ENCODE data around the gene NRP2. TPM values are rescaled to one million over a fixed set of nuclear protein-coding genes. Genes with fewer than 3 reads are reported as not detected.

NRP2 gene
- total RNA-seq, 2 experiments from 2014 or later, result 1.1 to 2.0 TPM

DNA sequence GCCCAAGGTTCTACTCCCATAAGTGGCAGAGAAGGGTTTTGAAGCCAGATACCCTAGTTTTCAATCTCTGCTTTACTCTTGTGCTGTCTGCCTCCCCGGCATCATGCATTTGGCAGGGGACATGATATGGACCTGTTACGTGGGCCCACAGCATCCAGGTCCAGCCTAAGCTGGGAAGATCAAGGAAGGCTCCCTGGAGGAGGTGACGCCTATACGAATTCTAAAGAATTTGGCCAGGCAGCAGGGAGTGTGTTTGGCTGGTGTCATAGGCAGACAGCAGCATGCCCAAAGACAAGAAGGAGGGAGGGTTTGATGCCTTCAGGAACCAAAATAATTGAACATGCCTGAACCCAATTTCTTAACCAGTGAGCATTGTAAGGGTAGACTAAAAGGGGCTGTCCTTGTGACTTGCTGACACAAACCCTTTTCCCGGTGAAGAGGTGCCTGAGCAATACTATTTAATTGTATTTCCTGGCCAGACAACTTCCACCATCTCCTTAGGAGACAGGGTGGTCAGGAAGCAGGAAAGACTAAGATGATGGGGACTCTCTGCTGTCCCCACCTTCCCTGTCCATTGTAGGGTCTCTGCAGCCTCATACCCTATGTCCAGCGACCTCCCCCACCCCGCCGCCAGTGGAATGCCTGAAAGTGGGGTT is 21.3 kb downstream of the NRP2 start:
- H3K36me3 Mint-ChIP-seq, result no peaks in the 10 kb centered on the region
- H3K4me1 Mint-ChIP-seq, result peaks cover 18% of the 10 kb centered on the region

GRCh38 chr2:205704127-205704741 is 21.9 kb downstream of the NRP2 start:
- no peak for DNase-seq
- no peak overlapping the region for H3K4me3 Mint-ChIP-seq
- H3K27me3 Mint-ChIP-seq, result no peaks in the 10 kb centered on the region
- no peaks in the 10 kb centered on the region for H3K9me3 Mint-ChIP-seq
- no peaks in the 10 kb centered on the region for H3K36me3 Mint-ChIP-seq
- H3K4me1 Mint-ChIP-seq, result peaks cover 19% of the 10 kb centered on the region
- H3K27ac Mint-ChIP-seq, result no peak overlapping the region

More for the DNA sequence above, 21.3 kb downstream of the NRP2 start:
- no peak overlapping the region for H3K27ac Mint-ChIP-seq
- H3K4me3 Mint-ChIP-seq, result no peak overlapping the region
- no peak for DNase-seq
- no peaks in the 10 kb centered on the region for H3K9me3 Mint-ChIP-seq
- no peaks in the 10 kb centered on the region for H3K27me3 Mint-ChIP-seq

DNA sequence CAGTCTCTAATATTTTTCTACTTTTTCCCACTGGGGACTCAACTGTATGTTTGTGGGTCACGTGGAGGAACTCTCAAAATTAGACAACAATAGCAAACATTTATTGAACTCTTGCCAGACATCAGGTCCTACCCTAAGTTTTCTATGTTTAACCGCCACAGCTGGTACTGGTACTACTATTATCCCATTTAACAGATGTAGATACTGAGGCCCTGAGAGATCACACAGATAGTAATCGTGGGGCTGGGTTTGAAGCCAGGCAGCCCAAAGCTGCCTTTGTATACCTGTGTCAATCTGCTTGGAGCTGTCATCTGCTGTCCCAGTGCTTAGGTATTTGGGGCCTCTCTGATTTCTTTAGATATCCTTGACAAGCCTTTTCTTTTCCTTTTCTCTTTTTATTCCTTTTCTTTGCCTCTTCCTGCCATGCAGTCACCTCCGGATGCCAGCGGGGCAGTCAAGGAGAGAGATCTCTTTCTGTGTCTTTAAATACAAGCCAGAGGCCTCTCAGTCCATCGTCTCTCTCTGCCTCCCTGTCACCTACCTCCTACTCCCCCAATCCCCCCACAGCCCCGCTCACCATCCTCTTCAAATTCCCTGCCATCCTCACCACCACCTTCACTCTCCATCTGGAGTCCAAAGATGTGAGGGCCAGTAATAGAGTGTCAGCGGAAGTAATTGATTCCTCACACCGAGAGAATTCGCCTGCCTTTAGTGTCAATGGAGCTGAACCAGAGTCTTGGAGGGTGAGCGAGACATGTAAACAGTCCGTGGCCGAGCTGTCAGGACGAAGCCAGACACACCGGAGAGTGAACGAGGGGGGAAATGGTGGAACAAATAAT is 23.4 kb downstream of the NRP2 start:
- H3K27me3 Mint-ChIP-seq, result no peaks in the 10 kb centered on the region
- H3K4me1 Mint-ChIP-seq, result peaks cover 16% of the 10 kb centered on the region
- peak overlapping the region; percentile 32 for H3K27ac Mint-ChIP-seq

GRCh38 chr2:205706769-205707381 is 24.6 kb downstream of the NRP2 start:
- H3K27me3 Mint-ChIP-seq, result no peaks in the 10 kb centered on the region
- peak; percentile 45 for DNase-seq
- H3K4me1 Mint-ChIP-seq, result peaks cover 16% of the 10 kb centered on the region
- H3K9me3 Mint-ChIP-seq, result no peaks in the 10 kb centered on the region
- H3K36me3 Mint-ChIP-seq, result no peaks in the 10 kb centered on the region
- no peak overlapping the region for H3K4me3 Mint-ChIP-seq
- H3K27ac Mint-ChIP-seq, result peak overlapping the region; percentile 93

More for the DNA sequence above, 23.4 kb downstream of the NRP2 start:
- Mint-ChIP-seq H3K36me3 (no peaks in the 10 kb centered on the region), H3K4me3 (no peak overlapping the region), H3K9me3 (no peaks in the 10 kb centered on the region)
- DNase-seq, result no peak

- no peaks in the 10 kb centered on the region for H3K9me3 Mint-ChIP-seq
- peaks cover 16% of the 10 kb centered on the region for H3K4me1 Mint-ChIP-seq
- no peaks in the 10 kb centered on the region for H3K27me3 Mint-ChIP-seq
- DNase-seq, result no peak
- no peaks in the 10 kb centered on the region for H3K36me3 Mint-ChIP-seq
- no peak overlapping the region for H3K4me3 Mint-ChIP-seq
- H3K27ac Mint-ChIP-seq, result no peak overlapping the region
Observed at GRCh38 chr2:205708231-205708631, 25.9 kb downstream of the NRP2 start.

GRCh38 chr2:205709319-205709718 is 27.0 kb downstream of the NRP2 start:
- Mint-ChIP-seq H3K27ac (peak overlapping the region; percentile 17), H3K9me3 (no peaks in the 10 kb centered on the region), H3K4me3 (no peak overlapping the region), H3K4me1 (peaks cover 23% of the 10 kb centered on the region), H3K27me3 (no peaks in the 10 kb centered on the region), H3K36me3 (no peaks in the 10 kb centered on the region)
- DNase-seq, result no peak

GRCh38 chr2:205712508-205712907 is 30.2 kb downstream of the NRP2 start:
- H3K27ac Mint-ChIP-seq, result no peak overlapping the region
- no peak overlapping the region for H3K4me3 Mint-ChIP-seq
- H3K9me3 Mint-ChIP-seq, result no peaks in the 10 kb centered on the region
- peaks cover 16% of the 10 kb centered on the region for H3K4me1 Mint-ChIP-seq
- peak; percentile 7 for DNase-seq
- peaks cover 12% of the 10 kb centered on the region for H3K27me3 Mint-ChIP-seq
- no peaks in the 10 kb centered on the region for H3K36me3 Mint-ChIP-seq

- Mint-ChIP-seq H3K4me3 (no peak overlapping the region), H3K27ac (no peak overlapping the region), H3K9me3 (no peaks in the 10 kb centered on the region), H3K4me1 (peaks cover 16% of the 10 kb centered on the region), H3K36me3 (no peaks in the 10 kb centered on the region), H3K27me3 (peaks cover 18% of the 10 kb centered on the region)
- DNase-seq, result no peak
Observed at GRCh38 chr2:205713086-205713485, 30.8 kb downstream of the NRP2 start.

GRCh38 chr2:205714058-205714776 is 31.9 kb downstream of the NRP2 start:
- no peak overlapping the region for H3K4me3 Mint-ChIP-seq
- peaks cover 24% of the 10 kb centered on the region for H3K27me3 Mint-ChIP-seq
- H3K9me3 Mint-ChIP-seq, result no peaks in the 10 kb centered on the region
- peak; percentile 11 for DNase-seq
- peaks cover 17% of the 10 kb centered on the region for H3K4me1 Mint-ChIP-seq
- H3K36me3 Mint-ChIP-seq, result no peaks in the 10 kb centered on the region
- H3K27ac Mint-ChIP-seq, result no peak overlapping the region

DNA sequence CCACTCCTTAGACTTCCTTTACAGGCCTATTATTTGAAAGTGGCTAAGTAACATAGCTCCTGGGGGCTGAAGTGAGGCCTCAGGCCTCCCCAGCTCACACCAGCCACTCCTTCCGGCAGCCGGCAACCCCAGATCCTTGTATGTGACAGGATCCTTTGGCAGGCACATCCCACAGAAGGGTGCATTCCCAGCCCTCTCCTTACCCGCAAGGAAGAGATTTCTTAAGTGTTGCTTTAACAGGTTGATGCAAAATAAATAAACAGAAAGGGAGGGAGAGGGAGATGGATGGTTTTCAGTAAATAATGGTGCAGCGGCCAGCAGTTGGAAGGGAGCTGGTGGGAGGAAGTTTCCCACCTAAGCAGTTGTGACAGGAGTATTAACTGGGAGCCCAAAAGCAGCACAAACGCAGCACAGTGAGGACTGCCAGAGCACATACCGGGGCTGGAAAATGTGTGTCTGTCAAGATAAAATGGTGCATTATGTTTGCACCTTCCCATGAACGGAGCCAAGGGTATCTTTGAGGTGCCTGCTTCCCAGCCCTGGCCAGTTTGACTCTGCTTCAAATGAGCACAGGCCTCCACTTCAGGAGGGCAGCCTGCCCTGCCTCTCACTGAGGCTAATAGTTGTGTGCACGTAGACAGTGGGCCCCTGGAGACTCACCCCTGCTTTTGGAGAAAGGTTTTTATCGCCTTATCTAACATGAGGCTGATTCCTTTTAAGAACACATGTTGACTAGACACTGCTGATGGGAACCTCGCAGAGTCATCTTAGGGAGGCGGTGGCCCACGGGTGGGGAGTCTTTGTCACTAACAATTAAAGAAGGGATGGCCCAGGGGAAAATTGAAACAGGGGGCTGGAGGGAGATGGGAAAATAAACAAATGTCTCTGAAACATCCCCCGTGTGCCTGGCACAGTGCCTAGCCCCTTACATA is 32.8 kb downstream of the NRP2 start:
- Mint-ChIP-seq H3K4me1 (peaks cover 14% of the 10 kb centered on the region), H3K27me3 (peaks cover 24% of the 10 kb centered on the region), H3K9me3 (no peaks in the 10 kb centered on the region), H3K36me3 (no peaks in the 10 kb centered on the region), H3K4me3 (no peak overlapping the region), H3K27ac (no peak overlapping the region)
- DNase-seq, result no peak

DNA sequence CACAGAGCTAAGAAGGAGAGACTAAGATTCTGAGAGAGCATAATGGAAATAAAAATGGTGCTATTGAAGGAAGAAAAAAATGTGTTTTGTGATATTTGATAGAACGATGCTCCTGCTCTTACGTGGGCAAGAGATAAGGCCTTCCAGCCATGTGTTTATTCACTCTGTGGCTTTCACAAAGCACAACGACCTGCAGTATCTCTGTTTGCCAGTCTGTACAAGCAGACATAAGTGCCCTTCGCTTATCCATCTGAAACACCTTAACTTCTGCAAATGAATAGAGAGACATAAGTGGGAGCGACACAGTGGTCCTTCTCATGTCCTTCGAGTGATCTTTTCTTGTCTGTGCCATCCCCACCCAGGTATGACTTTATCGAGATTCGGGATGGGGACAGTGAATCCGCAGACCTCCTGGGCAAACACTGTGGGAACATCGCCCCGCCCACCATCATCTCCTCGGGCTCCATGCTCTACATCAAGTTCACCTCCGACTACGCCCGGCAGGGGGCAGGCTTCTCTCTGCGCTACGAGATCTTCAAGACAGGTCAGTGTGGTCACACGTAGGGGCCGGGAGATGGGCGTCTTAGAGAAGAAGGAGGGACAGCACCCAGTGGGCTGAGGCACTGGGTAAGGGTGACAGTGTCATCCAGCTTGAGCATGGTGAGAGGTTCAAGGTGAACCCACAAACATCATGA is 33.7 kb downstream of the NRP2 start:
- no peaks in the 10 kb centered on the region for H3K9me3 Mint-ChIP-seq
- H3K4me1 Mint-ChIP-seq, result peaks cover 14% of the 10 kb centered on the region

GRCh38 chr2:205717175-205717846 is 35.0 kb downstream of the NRP2 start:
- H3K27ac Mint-ChIP-seq, result no peak overlapping the region
- H3K4me1 Mint-ChIP-seq, result peaks cover 14% of the 10 kb centered on the region
- H3K9me3 Mint-ChIP-seq, result no peaks in the 10 kb centered on the region
- no peak overlapping the region for H3K4me3 Mint-ChIP-seq
- no peak for DNase-seq
- no peaks in the 10 kb centered on the region for H3K36me3 Mint-ChIP-seq
- H3K27me3 Mint-ChIP-seq, result peaks cover 24% of the 10 kb centered on the region

More for the DNA sequence above, 33.7 kb downstream of the NRP2 start:
- DNase-seq, result no peak
- Mint-ChIP-seq H3K36me3 (no peaks in the 10 kb centered on the region), H3K4me3 (no peak overlapping the region), H3K27ac (no peak overlapping the region), H3K27me3 (peaks cover 24% of the 10 kb centered on the region)

- H3K4me3 Mint-ChIP-seq, result no peak overlapping the region
- no peaks in the 10 kb centered on the region for H3K9me3 Mint-ChIP-seq
- H3K36me3 Mint-ChIP-seq, result no peaks in the 10 kb centered on the region
- H3K27ac Mint-ChIP-seq, result no peak overlapping the region
- H3K4me1 Mint-ChIP-seq, result peaks cover 14% of the 10 kb centered on the region
- peaks cover 24% of the 10 kb centered on the region for H3K27me3 Mint-ChIP-seq
- no peak for DNase-seq
Observed at GRCh38 chr2:205717999-205718398, 35.7 kb downstream of the NRP2 start.
